ENCODE results near the gene VCP.

The VCP gene

DNA sequence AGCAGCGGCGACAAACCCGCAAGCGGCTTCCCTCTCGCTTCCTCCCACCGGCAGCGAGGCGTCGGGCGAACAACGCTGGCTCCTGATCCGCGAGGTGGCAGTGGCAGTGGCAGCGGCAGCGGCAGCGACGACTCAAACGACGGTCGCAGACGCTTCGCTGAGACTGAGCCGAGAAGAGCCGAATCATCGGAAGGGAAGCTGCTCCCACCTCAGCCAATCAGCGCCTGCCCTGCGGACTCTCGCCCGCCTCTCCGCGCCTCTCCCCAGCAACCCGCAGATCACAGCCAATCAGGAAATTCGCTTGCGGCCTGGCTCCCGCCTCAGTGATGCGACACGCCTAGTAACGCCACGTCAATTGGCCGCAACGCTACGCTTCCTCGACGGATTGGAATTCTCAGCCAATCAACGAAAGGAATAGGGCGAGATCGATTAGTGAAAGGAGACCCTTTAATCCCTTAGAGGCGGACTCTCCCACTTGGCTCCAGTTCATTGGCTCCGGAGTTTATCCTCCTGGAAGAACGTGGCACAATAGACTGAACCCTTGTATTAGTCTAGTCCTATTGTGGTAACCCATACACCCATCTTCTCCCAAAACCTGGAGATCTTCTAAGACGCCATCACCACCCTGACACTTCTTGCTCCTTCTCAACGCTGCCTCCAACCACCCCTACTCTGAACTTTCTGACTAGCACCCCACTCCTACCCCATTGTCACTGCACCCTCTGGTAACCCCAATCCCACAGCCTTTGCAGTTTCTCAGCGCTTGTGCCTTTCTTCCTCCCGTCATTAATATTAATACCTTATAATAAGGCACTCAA is at the start of gene VCP:
Gene VCP (minus strand): TSS at position 165 of the 818 bp plus-strand sequence. CDS start 272 bp downstream, outside the sequence.
- peak; percentile 98 for DNase-seq

DNA sequence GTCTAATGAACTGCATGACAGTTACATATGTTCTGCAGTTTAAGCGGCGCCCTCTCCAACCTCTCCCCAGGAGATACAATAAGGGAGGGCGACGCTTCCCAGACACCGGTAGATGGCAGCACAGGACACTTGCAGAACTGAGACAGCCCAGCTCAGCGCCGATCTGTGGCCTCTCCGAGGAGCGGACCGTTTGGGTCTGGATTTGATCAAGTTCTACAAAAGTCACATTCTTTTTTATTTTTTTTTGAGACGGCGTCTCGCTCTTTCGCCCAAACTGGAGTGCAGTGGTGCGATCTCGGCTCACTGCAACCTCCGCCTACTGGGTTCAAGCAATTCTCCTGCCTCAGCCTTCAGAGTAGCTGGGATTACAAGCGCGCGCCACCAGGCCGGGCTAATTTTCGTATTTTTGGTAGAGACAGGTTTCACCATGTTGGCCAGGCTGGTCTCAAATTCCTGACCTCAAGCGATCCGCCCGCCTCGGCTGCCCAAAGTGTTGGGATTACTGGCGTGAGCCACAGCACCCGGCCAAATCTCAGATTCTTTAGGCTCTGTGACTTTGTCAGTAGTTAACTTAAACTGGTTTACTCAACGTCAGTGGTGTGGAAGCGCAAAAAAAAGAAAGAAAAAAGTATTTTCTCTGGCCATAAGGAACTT is 44.6 kb upstream of the VCP start:
- DNase-seq, result peak; percentile 90

DNA sequence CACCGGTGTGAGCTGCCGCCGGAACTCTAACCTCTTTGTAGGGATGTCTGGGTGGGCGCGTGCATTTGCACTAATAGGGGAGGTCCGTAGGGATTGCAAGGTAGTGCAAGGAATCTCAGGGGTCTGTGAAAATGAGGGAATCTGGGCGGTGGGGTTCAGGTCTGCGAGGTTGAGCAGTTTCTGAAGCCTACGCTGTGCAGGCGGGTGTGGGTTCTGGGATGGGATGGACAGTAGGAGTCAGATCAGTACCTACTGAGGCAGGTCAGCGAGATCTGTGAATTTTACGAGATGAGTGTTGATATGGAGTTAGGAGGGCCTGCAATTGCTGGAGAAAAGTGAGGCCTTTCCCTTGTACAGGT is 44.1 kb upstream of the VCP start:
- DNase-seq, result no peak

DNA sequence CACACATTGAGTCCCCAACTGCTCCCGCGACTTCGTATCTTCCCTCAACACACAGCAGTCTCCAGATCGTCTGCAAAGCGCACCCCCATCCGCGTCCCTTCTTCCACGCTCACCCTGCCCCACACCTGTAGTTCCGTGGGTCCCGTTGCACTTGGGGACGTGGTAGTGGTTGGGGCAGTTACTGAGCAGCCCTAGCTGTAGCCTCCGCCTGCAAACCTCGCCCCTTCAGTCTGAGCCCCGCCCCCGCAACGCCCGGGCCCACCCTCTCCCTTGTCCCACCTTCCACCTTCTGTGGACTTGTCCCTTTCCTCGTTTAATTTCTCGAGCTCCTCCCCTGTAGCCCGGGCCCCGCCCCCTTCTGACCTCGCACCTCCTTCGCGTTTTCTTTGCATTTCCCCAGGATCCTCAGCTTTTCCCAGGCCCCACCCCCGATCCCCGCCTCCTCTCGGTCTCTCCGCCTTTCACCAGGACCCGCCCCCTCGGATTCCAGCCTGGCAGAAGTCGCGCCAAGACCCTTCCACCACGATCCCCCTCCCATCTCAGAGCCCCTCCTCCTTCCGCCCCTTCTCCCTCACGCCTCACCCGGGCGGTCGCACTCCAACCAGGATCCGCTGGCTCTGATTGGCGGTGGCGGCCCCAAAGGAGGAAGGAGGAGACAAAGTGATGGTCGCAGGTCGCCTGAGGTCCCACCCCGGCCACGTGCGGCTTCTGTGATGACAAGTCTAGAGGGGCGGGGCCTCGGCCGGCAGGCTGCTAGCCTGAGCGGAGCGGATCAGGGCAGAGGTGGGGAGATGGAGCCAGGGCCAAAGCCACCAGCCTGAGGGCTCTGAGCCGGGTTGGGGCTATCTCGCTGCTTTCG is 43.5 kb upstream of the VCP start, which contains the start of gene ATOSB:
Gene ATOSB (minus strand): TSS at position 183 of the 859 bp plus-strand sequence. CDS start 7,588 bp downstream, outside the sequence.
- DNase-seq, result peak; percentile 95

DNA sequence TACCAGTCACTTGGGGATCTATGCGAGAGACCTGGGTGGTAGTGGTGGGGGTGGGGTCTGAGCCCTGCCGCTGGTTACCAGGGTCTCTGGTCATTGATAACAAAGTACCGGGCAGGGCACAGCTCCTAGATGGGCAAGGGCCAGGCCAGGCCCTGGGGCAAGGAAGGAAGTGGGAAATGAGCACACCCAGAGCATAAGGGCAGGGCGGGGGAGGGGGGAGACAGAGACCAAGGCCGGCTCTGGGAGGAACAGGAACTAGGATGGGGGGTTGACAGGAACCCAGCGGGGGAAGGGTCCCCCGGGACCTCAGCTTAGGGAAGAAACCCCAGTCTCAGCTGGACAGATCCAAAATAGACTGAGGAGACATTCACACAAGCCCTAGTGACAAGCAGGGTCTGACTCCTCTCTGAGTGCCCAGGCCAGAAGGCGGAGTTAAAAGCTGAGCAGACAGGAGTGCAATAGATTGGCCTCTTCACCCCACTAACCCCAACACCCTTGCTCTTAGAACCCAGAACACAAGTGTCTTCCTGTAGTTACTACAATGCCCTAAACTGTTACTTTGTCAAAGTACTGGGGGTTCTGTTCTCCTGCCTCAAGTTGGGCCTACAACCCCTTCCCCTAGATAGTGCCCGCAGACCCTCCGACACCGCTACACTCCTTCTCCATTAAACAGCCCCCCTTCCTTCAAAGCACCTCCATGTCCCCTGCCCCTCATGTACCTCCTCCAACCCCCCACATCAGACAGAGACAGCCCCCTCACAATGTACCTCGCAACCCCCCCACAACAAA is 42.6 kb upstream of the VCP start:
- DNase-seq, result peak; percentile 66

DNA sequence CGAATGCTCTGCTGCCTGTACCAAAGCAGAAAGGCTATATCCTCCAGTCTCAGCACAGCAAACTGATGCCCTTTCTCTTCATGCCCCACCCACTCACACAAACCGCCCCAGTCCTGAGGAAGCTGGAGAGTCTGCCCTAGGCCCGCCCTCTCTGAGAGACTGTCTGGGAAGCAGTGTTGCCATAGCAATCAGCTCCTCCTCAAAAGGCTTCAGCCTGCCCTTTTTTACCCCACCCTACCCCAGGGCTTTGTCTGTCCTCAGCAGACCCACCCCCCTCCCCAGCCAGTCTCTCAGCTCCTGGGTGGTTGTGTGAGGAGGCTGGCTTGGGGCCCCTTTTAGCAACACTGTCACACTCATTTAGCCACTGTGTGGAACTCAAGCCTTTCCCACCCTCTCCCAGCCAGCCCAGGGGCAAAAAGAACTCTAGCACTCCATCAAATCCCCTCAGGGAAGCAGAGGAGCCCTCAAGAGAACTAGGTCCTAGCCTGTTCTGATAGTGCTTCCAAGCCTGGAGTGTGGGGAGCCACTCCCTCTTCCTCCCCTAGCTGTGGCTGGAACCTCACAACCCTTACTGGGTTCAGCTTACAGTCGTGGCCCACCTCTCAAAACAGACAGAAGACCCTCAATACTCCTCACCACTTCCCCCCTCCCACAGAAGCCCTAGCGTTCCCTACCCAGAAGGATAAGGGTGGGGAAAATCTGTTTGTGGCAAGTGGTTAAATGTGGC is 41.9 kb upstream of the VCP start:
- DNase-seq, result peak; percentile 92

DNA sequence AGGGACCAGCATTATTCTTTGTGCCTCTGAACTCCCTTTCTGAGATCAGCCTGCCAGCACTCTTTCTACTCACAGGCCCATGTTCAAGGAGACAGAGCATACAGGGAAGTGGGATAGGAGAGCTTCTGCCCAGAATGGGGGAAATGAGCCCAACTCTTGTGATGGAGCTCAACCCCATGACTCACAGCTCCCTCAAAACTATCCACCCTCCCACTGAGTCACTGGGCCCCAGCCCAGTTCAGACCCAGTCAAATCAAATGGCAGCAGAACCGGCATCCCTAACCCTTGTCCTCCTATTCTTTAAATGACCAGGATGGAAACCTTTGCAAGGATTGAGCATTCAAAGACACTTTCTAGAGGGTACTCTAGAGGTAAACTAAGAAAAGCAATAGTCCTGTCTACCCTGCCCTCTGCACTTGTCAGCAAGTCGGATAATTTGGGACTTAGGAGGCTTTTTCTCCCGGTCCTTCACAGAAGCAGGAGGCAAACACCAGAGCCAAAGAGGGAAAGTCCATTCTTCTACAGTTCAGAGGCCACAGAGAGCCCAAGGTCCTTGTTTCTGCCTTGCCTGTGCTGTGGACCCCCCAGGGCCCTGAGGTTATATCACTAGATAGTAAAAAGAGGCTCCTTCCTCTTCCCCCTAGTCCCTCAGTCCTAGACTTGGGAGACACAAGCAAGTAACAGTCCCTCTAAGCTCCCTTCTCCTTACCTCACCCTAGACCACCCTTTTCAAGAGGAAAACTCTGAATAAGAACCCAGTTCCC is 40.0 kb upstream of the VCP start:
- DNase-seq, result peak; percentile 79

DNA sequence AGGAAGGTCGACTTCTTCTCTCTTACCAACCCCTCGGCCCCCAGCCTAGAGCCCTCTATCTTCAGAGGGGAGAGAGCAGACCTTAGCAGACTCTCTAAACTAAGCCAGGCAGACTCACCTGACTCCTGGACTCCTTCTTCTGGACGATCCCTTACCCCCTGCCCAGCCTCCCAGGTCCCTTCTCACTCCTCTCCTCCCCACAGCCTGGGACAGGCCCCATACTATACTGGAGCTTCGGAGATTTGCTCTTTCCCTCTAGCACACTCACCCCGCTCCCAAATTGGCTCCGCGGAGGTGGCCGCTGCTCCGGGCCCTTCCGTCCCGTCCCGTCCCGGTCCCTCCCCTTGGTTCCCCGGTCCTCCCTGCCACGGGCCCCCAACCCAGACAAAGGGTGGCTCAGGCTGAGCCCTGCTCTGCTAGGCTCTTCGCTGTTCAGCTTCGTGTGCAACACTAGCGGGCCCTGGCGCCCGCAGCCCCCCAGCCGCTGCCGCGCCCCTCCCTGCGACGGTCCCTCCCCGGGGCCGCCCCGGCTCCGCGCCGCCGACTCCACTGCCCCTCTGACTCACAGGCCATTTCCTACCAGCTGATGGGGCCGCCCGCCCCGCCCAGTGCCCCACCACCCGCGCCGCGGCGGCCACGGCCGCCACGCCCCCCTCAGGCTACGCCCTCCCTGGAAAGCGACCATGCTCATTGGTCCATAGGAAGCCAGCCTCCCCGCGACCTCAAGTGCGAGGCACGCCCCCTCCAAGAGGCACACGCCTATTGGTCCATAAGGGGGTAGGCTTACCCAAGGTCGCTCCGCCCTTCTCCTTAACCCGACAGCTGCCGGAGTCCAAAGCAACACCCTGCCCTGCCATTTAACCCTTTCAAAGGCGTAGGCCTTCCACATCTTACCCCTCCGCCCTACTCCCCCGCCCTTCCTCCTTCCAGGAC is 38.8 kb upstream of the VCP start:
- DNase-seq, result peak; percentile 98

DNA sequence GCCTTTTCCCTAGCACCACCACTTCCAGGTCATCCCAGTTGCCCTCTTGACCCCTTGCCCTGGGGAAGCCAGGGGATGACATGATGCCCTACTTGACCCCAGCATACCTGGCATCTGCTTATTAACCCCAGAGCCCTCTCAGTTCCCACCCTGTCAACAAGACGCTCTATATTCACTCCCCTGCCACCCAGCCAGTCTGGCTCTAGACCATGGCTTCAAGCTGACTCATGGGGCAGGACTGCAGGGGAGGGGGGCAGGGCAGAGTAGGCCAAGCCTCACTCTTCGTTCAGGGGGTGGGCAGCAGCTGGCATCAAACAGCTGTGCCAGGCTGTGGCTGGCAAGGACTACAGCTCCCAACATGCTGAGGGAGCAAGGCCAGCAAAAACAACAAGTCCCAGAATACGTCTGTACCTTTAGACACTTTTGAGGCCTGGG is 37.9 kb upstream of the VCP start:
- no peak for DNase-seq

DNA sequence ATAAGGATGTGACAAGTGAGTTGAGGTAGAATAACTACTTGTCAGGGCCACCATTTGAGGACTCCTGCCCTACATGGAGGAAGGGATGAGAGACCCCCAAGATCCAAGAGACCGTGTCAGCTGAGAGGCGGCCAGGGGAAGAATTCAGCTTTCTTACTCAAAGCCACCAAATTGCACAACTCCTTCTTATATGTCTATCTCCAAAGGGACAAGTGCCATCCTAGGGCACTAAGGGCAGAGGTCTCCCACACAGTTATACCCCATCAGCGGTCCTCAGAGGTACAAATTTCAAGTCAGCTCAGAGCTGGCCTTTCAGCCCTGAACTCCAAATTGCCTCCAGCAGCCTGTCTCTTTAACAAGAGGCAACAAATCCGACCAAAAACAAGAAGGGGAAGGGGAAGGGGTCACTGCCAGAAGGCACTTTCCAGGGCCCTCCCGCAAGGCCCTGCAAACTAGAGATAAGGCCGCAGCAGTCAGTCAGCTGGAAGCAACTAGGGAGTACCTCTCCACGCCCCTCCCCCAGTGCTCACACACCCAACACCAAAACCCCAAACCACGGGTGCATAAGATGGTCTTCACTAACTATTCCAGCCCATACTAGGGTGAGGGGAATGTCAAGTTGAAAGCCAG is 36.6 kb upstream of the VCP start:
- DNase-seq, result no peak

DNA sequence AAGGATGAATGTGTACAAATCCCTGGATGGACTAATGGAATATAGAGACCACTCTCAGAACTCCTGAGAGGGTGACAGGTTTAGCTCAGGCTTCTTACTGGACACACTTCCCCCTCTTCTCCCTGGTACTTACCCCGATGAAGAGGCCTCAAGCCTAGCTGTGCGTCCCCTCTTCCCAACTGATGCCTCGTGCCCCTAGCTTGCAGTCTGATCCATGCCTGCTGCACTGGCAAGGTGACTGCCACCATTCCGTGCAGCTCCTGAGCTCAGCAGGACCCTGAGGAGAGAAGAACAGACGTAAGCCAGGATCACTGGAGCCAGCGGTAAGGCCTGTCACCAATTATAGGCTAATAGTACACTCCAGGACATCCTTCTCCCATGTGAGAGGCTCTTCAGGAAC is 36.0 kb upstream of the VCP start:
- DNase-seq, result no peak

DNA sequence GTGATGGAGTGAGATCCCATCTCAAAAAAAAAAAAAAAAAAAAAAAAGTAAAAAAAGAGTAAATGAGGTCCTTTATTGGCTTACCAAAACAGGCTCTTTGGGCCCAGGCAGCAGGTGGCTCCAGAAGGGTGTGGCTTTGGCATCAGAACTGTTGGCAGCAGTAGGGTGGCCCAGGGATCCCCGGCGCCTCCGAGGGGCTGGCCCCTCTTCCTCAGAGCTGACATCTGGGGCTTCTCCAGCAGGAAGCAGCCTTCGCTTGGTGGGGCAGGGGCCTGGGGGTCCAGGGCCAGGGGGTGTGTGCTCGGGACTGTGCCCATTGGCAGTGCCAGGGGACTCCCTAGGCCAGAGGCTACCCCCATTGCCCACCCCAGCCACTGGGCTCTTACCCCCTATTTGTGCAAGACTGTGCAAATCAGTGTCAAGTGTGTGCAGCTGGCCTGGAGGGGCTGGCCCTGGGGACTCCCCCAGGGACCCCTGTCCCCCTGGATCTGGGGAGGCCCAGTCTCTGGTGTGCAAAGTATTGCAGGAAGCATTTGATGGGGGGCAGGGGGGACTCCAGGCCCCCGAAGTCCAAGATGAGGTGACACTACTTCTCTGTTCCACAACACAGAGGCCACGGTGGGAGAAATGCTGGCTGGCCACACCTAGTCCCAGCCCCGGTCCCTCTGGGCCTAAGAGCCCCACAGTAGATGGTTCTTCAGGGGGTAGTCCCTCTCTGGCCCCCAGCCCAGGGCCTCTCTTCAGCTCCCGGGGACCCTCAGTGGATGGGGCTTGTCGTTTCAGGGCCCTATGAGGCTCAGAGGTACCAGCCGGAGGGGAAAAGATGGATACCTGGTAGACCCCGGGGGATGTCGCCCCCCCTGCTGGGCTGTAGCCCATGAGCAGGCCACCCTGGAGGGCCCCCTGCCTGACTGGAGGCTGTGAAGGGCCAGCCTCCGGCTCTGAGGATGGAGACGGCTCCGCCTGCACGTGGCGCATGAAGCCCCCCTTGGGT is 35.2 kb upstream of the VCP start:
- no peak for DNase-seq

DNA sequence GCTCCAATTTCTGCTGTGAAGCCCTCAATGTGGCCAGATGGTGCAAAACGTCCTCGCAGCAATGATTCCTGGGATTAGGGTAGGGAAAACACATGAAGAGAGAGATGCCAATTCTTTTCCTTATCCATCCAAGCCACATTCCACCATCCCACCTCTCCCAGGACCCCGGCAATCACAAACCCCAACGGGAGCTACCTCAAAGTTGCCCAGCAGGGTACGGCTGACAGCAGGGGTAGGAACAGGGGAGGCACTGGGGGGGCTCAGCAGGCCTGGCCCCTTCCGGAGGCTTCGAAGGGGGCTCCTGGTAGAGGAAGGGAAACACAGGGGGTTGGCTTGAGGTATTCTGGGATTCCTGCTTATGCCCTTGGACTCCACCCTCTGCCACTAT is 33.9 kb upstream of the VCP start:
- DNase-seq, result no peak

DNA sequence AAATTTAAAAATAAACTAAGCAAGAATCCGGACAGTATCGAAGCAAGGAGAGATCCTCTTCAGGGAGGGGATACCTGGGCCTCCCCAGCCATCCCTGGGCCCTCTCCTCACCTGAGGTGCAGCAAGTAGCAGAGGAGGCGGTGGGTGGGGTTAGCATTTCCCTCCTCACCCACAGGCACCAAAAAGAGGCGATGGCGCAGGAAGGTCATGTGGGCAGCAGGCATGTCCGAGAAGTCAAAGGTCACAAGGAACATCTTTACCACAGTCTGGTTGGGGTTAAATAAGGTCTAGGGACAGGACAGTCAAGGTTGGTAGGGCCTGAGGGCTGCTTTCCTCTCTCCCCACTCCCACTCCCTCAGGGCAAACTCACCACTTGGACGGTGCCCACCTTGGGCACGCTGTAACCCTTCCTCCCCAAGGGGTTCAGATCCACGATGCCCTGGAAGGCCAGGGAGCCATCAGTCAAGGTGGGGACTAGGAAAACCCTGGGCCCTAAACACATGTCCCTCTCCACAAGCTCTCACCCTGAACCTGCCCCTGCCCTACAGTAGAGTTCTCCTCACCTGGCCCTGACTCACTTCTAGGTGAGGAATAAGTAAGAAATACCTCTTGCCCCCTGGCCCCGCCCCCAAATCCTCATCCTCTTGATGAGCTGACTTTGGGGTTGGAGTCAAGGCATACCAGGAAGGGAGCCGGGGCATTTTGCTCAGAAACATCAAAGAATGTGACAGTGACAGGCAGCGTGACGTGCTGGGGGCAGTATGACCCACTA is 33.3 kb upstream of the VCP start:
- DNase-seq, result no peak

DNA sequence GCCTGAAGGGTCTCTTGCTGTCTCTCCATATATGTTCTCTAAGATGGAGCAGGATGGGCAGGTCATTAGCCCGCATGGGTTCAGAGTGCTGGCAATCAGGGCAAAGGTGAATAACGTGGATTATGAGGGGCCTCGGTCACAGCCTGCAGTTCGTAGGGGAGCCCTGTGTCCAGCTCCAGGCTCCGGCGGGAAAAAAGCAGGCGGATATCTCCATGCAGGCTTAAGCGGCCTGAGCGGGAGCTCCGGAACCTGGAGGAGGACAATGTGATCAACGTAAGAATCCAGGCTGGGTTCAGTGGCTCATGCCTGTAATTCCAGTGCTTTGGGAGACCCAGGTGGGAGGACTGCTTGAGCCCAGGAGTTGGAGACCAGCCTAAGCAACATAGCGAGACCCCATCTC is 32.7 kb upstream of the VCP start:
- DNase-seq, result no peak

DNA sequence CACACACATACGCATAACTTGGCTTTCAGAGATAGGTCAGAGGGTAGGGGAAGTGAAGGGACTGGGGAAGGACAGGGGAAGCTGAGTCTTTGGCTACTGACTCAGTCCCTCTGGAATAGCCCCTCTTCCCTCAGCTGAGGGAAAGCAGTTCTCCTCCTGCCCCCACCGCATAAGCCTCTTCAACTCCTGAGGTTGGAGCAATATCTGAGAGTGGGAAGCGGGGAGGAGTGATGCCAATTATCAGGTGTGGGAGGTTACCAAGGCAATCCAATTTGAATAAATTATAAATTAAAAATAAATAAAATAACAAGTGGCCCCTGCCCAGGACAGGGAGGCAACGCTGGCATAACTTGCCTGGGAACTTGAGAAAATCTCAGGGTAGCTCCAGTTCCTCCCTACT is 32.2 kb upstream of the VCP start:
- DNase-seq, result no peak

DNA sequence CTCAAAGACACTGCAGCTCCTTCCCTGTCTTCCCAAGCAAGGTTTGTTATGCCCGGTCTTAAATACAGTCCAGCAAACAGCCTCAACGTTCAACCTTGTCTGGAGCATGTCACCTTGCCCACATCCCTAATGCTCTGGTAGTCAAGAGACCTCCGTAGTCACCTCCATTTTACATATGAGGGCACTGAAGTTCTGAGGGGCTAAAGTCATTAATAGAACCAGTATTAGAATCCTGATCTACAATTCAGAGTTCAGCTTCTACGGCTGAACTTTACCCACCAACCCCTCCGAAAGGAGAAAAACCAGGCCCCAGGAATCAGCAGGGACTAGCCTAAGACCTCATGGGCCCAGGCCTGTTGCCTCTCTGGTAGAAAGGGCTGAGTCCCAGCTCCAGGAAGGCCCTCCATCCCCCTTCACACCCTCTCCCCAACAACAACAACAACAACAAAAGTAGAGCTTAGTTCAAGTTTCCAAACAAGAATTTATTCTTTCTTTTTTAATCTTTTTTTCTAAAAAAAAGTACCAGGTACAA is 31.3 kb upstream of the VCP start:
- DNase-seq, result no peak

Measured in CD4-positive, alpha-beta T cell treated with Interleukin-15 for 1 hour (primary cell).